Nephron progenitor cell (in vitro differentiated cells): ENCODE measurements around the gene UBE2J2.
A peak's percentile ranks its signal among the peaks of the same experiment; 100 is the strongest.

ENCODE experiments used
- DNase-seq: peaks from one replicate; pipeline ENCODE4 v3.0.0; 2021
- H3K27ac Mint-ChIP-seq: 2 replicates; pipeline ENCODE4 v1.8.0; 2021; ENCODE audit warnings: mild to moderate bottlenecking, moderate library complexity, mixed read lengths
- H3K27me3 Mint-ChIP-seq: 2 replicates; pipeline ENCODE4 v1.8.0; 2021; ENCODE audit warnings: mild to moderate bottlenecking, low read depth, mixed read lengths; ENCODE audit not compliant: poor library complexity
- H3K36me3 Mint-ChIP-seq: 2 replicates; pipeline ENCODE4 v1.8.0; 2021; ENCODE audit warnings: low read depth, mixed read lengths
- H3K4me1 Mint-ChIP-seq: 2 replicates; pipeline ENCODE4 v1.8.0; 2021; ENCODE audit warnings: mixed read lengths
- H3K4me3 Mint-ChIP-seq: 2 replicates; pipeline ENCODE4 v1.8.0; 2021; ENCODE audit warnings: mild to moderate bottlenecking, moderate library complexity, mixed read lengths
- H3K9me3 Mint-ChIP-seq: 2 replicates; pipeline ENCODE4 v1.8.0; 2021; ENCODE audit warnings: mild to moderate bottlenecking, moderate library complexity, mixed read lengths
- TF ChIP-seq, protein P1 (sequence below): fragments of 200-600 bp; sonication (generic); IDR thresholded peaks from 2 replicates; pipeline ENCODE4 v1.5.0; 2021; ENCODE audit warnings: antibody characterized with exemption

UBE2J2 gene

DNA sequence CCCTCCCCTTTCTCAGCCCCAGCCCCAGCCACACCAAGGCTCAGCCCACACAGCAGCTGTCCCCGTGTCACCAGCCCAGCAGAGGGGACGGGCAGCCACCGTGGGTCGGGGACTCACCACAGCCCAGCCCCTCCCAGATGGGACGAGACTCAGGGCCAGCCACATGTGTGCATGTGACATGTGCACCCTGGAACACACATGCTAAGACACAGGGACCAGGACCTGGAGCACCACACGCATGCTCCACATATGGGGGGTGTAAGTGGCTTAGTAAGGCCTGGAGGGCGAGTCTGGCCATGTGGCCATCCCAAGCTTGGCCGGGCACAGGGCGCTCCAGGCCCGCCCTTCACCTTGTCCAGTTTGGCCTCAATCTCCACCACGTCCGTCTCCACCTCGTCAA lies 30.1 kb upstream of the UBE2J2 start:
- TF ChIP-seq, protein P1, sequence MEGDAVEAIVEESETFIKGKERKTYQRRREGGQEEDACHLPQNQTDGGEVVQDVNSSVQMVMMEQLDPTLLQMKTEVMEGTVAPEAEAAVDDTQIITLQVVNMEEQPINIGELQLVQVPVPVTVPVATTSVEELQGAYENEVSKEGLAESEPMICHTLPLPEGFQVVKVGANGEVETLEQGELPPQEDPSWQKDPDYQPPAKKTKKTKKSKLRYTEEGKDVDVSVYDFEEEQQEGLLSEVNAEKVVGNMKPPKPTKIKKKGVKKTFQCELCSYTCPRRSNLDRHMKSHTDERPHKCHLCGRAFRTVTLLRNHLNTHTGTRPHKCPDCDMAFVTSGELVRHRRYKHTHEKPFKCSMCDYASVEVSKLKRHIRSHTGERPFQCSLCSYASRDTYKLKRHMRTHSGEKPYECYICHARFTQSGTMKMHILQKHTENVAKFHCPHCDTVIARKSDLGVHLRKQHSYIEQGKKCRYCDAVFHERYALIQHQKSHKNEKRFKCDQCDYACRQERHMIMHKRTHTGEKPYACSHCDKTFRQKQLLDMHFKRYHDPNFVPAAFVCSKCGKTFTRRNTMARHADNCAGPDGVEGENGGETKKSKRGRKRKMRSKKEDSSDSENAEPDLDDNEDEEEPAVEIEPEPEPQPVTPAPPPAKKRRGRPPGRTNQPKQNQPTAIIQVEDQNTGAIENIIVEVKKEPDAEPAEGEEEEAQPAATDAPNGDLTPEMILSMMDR, result no peak
- no peak overlapping the region for H3K4me3 Mint-ChIP-seq

DNA sequence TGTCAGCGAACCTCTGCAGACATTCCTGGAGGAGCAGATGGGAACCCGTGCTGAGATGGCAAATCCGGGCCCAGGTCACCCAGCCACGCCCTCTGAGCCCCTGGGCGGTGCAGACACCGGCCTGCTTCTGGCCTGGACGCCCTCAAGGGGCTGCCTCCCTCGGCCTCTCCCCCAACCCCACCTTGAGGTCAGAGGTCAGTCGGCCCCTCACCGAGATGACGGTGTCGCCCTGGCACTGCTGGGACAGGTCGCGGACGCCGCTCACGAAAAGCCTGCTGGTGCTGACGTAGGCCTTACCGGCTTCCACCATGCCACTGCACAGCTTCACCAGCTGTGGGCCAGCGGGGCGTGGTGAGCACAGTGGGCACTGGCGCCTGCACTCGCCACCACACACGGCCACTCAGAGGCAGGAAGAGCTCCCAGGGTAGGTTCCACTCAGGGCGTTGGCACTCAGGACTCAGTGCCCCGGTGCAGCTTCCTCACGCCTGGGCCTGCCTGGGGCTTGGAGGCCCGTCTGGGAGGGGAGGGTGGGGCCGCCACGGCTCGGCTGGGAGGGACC lies 29.4 kb upstream of the UBE2J2 start:
- H3K27ac Mint-ChIP-seq, result no peak overlapping the region
- no peak for DNase-seq
- H3K27me3 Mint-ChIP-seq, result peaks cover 3% of the 10 kb centered on the region
- TF ChIP-seq, protein P1, result no peak
- H3K4me3 Mint-ChIP-seq, result no peak overlapping the region
- H3K9me3 Mint-ChIP-seq, result no peaks in the 10 kb centered on the region
- H3K4me1 Mint-ChIP-seq, result peaks cover 27% of the 10 kb centered on the region
- H3K36me3 Mint-ChIP-seq, result no peaks in the 10 kb centered on the region

More for the DNA sequence above, 30.1 kb upstream of the UBE2J2 start:
- no peaks in the 10 kb centered on the region for H3K36me3 Mint-ChIP-seq
- H3K27me3 Mint-ChIP-seq, result peaks cover 3% of the 10 kb centered on the region
- peaks cover 27% of the 10 kb centered on the region for H3K4me1 Mint-ChIP-seq
- no peak for DNase-seq
- H3K27ac Mint-ChIP-seq, result no peak overlapping the region
- no peaks in the 10 kb centered on the region for H3K9me3 Mint-ChIP-seq

DNA sequence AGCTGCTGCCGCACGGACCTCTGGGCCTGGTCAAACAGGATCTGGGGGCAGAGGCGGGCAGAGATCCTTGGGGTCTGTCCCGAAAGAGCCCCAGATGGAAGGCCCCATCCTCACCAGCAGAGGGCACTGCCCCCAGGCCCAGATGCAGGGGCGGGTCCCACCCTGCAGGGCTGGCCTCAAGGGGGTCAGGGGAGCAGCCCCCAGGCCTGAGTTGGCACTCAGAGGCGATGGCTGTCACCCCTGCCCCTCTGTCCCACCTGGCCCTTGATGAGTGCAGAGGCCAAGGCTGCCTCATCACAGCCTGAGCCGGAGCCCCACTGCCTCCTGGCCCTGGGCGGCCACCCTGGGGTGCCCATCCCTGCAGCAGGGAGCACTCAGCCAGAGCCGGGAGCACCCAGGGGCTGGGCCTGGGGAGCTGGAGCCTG lies 28.4 kb upstream of the UBE2J2 start:
- TF ChIP-seq, protein P1, result peak; percentile 50
- DNase-seq, result no peak
- Mint-ChIP-seq H3K9me3 (no peaks in the 10 kb centered on the region), H3K4me3 (no peak overlapping the region), H3K27me3 (peaks cover 3% of the 10 kb centered on the region), H3K4me1 (peaks cover 24% of the 10 kb centered on the region), H3K36me3 (no peaks in the 10 kb centered on the region), H3K27ac (no peak overlapping the region)

DNA sequence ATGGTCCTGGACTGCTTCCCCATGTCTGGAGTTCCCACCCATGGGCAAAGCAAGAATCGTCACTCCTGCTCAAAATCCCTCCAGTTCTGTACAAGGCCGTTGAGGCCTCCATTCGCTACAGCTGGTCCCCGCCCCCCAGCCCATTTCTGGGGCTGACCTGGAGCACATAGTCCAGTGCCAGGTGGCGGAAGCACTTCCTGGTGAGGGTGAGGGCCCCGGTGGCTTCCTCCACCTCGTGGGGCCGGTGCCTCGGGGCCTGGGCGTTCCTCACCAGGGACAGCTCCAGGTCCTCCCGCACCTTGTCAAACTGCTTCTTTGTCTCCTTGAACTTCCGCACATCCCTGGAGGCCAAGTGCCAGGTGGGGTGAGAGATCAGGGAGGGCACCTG lies 26.7 kb upstream of the UBE2J2 start:
- DNase-seq, result no peak
- TF ChIP-seq, protein P1, result no peak
- Mint-ChIP-seq H3K36me3 (no peaks in the 10 kb centered on the region), H3K27ac (no peak overlapping the region), H3K27me3 (peaks cover 3% of the 10 kb centered on the region), H3K4me3 (no peak overlapping the region), H3K4me1 (peaks cover 10% of the 10 kb centered on the region), H3K9me3 (no peaks in the 10 kb centered on the region)

DNA sequence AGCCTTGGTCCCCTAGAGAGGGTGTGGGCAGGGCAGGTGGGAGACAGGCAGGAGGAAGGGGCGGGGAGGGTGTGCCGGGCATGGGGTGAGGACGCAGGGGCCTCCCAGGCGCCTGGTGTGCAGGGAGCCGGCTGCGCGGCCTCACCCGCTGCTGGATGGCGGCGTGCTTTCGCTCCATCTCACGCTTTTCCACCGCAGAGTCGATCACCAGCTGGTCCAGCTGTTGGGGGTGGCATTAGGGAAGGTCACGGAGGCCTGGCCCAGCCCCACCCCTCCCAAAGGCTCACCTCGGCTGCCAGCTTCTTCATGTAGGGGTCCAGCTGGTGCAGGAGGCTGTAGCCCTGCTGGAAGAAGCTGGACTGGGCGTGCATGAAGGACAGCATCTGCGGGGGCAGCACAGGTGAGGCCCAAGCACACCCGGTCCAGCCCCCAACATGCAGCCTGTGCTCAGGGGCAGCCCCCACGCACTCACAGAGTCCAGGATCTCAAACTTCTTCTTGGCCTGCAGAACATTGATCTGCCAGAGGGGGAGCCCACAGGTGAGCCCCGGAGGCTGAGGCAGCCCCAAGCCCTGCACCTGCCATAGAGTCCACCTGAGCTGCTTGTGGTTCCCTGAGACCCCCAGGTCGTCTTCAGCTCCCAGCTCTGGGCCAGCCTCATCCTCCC lies 26.2 kb upstream of the UBE2J2 start:
- Mint-ChIP-seq H3K9me3 (no peaks in the 10 kb centered on the region), H3K27ac (no peak overlapping the region), H3K4me1 (peaks cover 5% of the 10 kb centered on the region), H3K27me3 (peaks cover 3% of the 10 kb centered on the region), H3K36me3 (no peaks in the 10 kb centered on the region), H3K4me3 (no peak overlapping the region)
- TF ChIP-seq, protein P1, result peak; percentile 45
- DNase-seq, result no peak
